ENCODE measurements around the gene SORBS1. TPM values are rescaled to one million over a fixed set of nuclear protein-coding genes. Genes with fewer than 3 reads are reported as not detected.

SORBS1 gene
- total RNA-seq, 1 donor from 2014 or later: 58.2 TPM

GRCh38 chr10:95531994-95532399 lies 29.2 kb downstream of the SORBS1 start:
- intact Hi-C loops (cut with DNase I): no loop called here
- Histone ChIP-seq H3K9me3 (no peaks in the 10 kb centered on the region), H3K36me3 (no peaks in the 10 kb centered on the region), H3K27me3 (ENCODE audit: low read depth) (no peaks in the 10 kb centered on the region), H3K4me1 (peaks cover 36% of the 10 kb centered on the region), H3K27ac (no peak overlapping the region), H3K4me3 (no peak overlapping the region)
- DNase-seq: no peak
- TF ChIP-seq CTCF (IDR thresholded peaks at IDR 0.05): no peak
- ATAC-seq: peak in 1 of 2 donors; percentile 9

- peaks cover 29% of the 10 kb centered on the region for H3K4me1 ChIP-seq
- ATAC-seq: no peak
- intact Hi-C loops (cut with DNase I): no loop called here
- H3K27ac ChIP-seq: no peak overlapping the region
- DNase-seq: no peak
- no peaks in the 10 kb centered on the region for H3K36me3 ChIP-seq
- no peaks in the 10 kb centered on the region for H3K27me3 ChIP-seq (ENCODE audit: low read depth)
- no peak for TF ChIP-seq CTCF (IDR thresholded peaks at IDR 0.05)
- H3K4me3 ChIP-seq: no peak overlapping the region
- no peaks in the 10 kb centered on the region for H3K9me3 ChIP-seq
Observed at GRCh38 chr10:95531058-95531809, 29.9 kb downstream of the SORBS1 start.

GRCh38 chr10:95530561-95530960 lies 30.6 kb downstream of the SORBS1 start:
- no peak overlapping the region for H3K27ac ChIP-seq

GRCh38 chr10:95530029-95530428 lies 31.1 kb downstream of the SORBS1 start:
- H3K9me3 ChIP-seq: no peaks in the 10 kb centered on the region
- TF ChIP-seq CTCF (IDR thresholded peaks at IDR 0.05): no peak
- no peak overlapping the region for H3K4me3 ChIP-seq
- DNase-seq (no peak), ATAC-seq (no peak)
- intact Hi-C loops (cut with DNase I): no loop called here
- no peaks in the 10 kb centered on the region for H3K36me3 ChIP-seq
- H3K27ac ChIP-seq: no peak overlapping the region
- H3K27me3 ChIP-seq (ENCODE audit: low read depth): no peaks in the 10 kb centered on the region
- peaks cover 19% of the 10 kb centered on the region for H3K4me1 ChIP-seq

More at GRCh38 chr10:95530561-95530960, 30.6 kb downstream of the SORBS1 start:
- Histone ChIP-seq H3K4me1 (peaks cover 22% of the 10 kb centered on the region), H3K4me3 (no peak overlapping the region), H3K9me3 (no peaks in the 10 kb centered on the region), H3K27me3 (ENCODE audit: low read depth) (no peaks in the 10 kb centered on the region), H3K36me3 (no peaks in the 10 kb centered on the region)
- intact Hi-C loops (cut with DNase I): no loop called here
- ATAC-seq (peak in 1 of 2 donors; percentile 18), DNase-seq (no peak)
- TF ChIP-seq CTCF (IDR thresholded peaks at IDR 0.05): no peak

- no peaks in the 10 kb centered on the region for H3K9me3 ChIP-seq
- no peak for DNase-seq
- H3K27ac ChIP-seq: no peak overlapping the region
- H3K4me3 ChIP-seq: no peak overlapping the region
- H3K36me3 ChIP-seq: no peaks in the 10 kb centered on the region
- ATAC-seq: no peak
- H3K4me1 ChIP-seq: peaks cover 14% of the 10 kb centered on the region
- no peaks in the 10 kb centered on the region for H3K27me3 ChIP-seq (ENCODE audit: low read depth)
- no peak for TF ChIP-seq CTCF (IDR thresholded peaks at IDR 0.05)
- intact Hi-C loops (cut with DNase I): no loop called here
Observed at GRCh38 chr10:95526044-95526443, 35.1 kb downstream of the SORBS1 start.

Data from lower lobe of right lung (tissue), 2 donors.